K562 (cell line): ENCODE results near the gene TMEM43. TPM values are rescaled to one million over a fixed set of nuclear protein-coding genes. Genes with fewer than 3 reads are reported as not detected.

Source experiments
- FOXA3 ChIP-seq, 2 experiments: fragments of 450-650 bp in 1 of 2; sonication (generic) in 1 of 2; formaldehyde crosslinking; IDR thresholded peaks in 1 of 2; conservative IDR thresholded peaks in 1 of 2; 2 replicates each; pipeline versions ENCODE4 v1.4.0 to v1.8.0; 2020 to 2022; ENCODE audit warnings: mild to moderate bottlenecking in 2 of 2, missing genetic modification reagents in 1 of 2
- HDAC3 ChIP-seq: fragments of 450-650 bp; IDR thresholded peaks from 2 replicates; pipeline ENCODE4 v1.6.1; 2018; ENCODE audit warnings: borderline replicate concordance, mild to moderate bottlenecking, moderate library complexity; ENCODE audit not compliant: partially characterized antibody
- POLR2G ChIP-seq: fragments of 200-400 bp; formaldehyde crosslinking; IDR thresholded peaks from 2 replicates; pipeline ENCODE4 v1.6.1; 2017; ENCODE audit warnings: low read depth, mild to moderate bottlenecking, antibody characterized with exemption, low read length, moderate library complexity
- polyA plus RNA-seq, 8 experiments: library from polyadenylated mRNA; depleted of rRNA in 4 of 8; stranded (reverse) in 5 of 8; unstranded in 3 of 8; fragments of >200 nt; fragmentation: Nextera tagmentation in 2 of 8; fragmentation: Illumina TruSeq in 1 of 8; extraction: Ambion mirVana in 2 of 8; extraction: Trizol in 1 of 8; gene quantifications; 2 replicates each; pipeline versions ENCODE4 v1.2.1 to v1.2.3, GENCODE V29; 2011 to 2014; ENCODE audit warnings: inconsistent platforms in 1 of 8, missing spikeins in 1 of 8
- total RNA-seq, 7 experiments: library from RNA; depleted of rRNA in 6 of 7; stranded (reverse); fragments of >200 nt in 6 of 7; fragmentation: Illumina TruSeq in 2 of 7; extraction: Trizol in 2 of 7; gene quantifications; 2 replicates each; pipeline versions ENCODE4 v1.2.1 to v1.2.3, GENCODE V29; 2011 to 2021; ENCODE audit warnings: low replicate concordance in 1 of 7
- TF ChIP-seq, protein P1 (sequence below), 2 experiments: fragments of 450-650 bp; formaldehyde crosslinking in 1 of 2; IDR thresholded peaks; 2 replicates each; pipeline versions ENCODE4 v1.4.0 to v1.6.1; 2014 to 2020; ENCODE audit warnings: mild to moderate bottlenecking in 2 of 2, borderline replicate concordance in 1 of 2, low read depth in 1 of 2

The TMEM43 gene
- total and polyA plus RNA-seq, 9 of the 15 experiments (the other 6 are each of a cell fraction or from before 2014, with no cell fraction given), result 16.7 to 46.1 (median 35.7) TPM

DNA sequence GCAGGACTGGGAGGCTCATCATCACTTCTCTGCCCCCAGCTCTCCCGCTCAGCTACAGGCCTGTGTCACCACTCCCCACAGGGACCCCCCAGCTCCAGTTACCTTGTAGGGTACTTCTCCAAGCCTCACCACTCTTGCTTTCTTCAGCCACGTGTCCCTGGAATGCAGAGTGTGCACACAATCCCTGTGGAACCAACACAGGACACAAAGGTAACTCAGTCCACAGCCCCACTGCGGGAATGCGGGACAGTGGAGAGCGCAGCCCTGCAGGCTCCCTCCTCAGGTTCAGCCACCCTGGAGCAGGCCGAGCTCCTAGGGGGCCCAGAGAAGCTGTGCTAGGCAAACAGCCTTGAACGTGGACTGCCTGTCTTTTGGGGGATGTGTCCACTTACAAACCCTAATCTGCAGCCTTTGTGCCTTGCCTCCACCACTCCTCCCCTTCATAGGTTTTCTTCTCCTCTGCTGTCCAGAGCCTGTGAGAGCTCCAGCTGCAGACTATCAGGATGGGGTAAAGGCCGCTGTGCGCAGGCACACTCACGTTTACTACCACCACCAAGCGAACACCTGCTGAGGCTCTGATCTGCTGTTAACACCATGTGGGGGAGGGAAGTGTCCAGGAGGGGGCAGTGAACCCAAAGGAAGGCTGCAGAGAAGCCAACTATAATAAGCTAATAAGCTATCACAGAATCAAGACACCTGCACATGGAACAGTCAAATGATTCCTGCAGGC is 27.5 kb downstream of the TMEM43 start (continued):
- TF ChIP-seq, protein P1, sequence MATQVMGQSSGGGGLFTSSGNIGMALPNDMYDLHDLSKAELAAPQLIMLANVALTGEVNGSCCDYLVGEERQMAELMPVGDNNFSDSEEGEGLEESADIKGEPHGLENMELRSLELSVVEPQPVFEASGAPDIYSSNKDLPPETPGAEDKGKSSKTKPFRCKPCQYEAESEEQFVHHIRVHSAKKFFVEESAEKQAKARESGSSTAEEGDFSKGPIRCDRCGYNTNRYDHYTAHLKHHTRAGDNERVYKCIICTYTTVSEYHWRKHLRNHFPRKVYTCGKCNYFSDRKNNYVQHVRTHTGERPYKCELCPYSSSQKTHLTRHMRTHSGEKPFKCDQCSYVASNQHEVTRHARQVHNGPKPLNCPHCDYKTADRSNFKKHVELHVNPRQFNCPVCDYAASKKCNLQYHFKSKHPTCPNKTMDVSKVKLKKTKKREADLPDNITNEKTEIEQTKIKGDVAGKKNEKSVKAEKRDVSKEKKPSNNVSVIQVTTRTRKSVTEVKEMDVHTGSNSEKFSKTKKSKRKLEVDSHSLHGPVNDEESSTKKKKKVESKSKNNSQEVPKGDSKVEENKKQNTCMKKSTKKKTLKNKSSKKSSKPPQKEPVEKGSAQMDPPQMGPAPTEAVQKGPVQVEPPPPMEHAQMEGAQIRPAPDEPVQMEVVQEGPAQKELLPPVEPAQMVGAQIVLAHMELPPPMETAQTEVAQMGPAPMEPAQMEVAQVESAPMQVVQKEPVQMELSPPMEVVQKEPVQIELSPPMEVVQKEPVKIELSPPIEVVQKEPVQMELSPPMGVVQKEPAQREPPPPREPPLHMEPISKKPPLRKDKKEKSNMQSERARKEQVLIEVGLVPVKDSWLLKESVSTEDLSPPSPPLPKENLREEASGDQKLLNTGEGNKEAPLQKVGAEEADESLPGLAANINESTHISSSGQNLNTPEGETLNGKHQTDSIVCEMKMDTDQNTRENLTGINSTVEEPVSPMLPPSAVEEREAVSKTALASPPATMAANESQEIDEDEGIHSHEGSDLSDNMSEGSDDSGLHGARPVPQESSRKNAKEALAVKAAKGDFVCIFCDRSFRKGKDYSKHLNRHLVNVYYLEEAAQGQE (IDR thresholded peaks at IDR 0.05; ENCODE audit: borderline replicate concordance), result peak; percentile 19; the same call in 1 of the 2 replicates
- TF ChIP-seq, protein P1 (CRISPR knock-in tag; IDR thresholded peaks at IDR 0.05; ENCODE audit: low read depth), result no peak
- TF ChIP-seq HDAC3, result no peak
- no peak for TF ChIP-seq FOXA3 (CRISPR knock-in tag; conservative IDR thresholded peaks at IDR 0.05 in 1 of 2, IDR thresholded peaks at IDR 0.05 in 1 of 2)
- TF ChIP-seq POLR2G, result peak; percentile 55
- TF ChIP-seq, all 486 proteins: peak for 8
